ENCODE data around the gene FHOD3. TPM values are rescaled to one million over a fixed set of nuclear protein-coding genes. Genes with fewer than 3 reads are reported as not detected.

The FHOD3 gene
- total and polyA plus RNA-seq, 4 donors: 6.2 to 42.0 (median 20.4) TPM

DNA sequence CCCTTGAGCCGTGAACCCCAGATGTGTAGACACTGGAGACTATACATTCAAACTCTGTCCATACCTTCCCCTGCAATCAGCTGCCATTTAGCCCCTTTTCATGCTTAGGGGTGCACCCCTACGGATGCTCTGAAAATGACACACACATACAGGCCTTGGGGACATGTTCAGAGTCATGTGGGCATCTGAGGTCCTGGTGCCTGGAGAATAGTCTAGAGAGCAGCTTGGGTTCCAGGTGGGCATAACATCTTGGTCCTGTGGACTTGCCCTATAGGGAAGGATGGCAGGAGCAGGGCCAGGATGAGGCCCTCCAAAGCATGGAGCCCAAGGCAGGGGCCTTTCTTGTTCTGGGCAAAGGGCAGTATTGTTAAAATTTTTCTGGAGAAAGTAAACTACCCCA, 9.9 kb upstream of the FHOD3 start:
- intact Hi-C loops (cut with DNase I): loop anchor here (5.0 to 10.0 kb wide), 2 partner anchors 530 to 533 kb away; no protein-coding TSS in a partner anchor
- whole genome bisulfite sequencing, 2 donors: 87 to 95% methylated on average over 2 of the region's 2 CpGs
- no peak for DNase-seq

GRCh38 chr18:36288689-36289088, 8.8 kb upstream of the FHOD3 start:
- no peaks in the 10 kb centered on the region for H3K4me1 ChIP-seq (ENCODE audit: control insufficient read depth in 1 of 2, insufficient read depth in 2 of 2, low read length in 2 of 2)
- intact Hi-C loops (cut with DNase I): loop anchor here (5.0 to 10.0 kb wide), 2 partner anchors 531 to 534 kb away; no protein-coding TSS in a partner anchor
- no peak overlapping the region for H3K27ac ChIP-seq (ENCODE audit: low read depth in 1 of 2, low read length in 2 of 2)
- DNase-seq (no peak), ATAC-seq (ENCODE audit: low FRiP score) (no peak)
- no peak overlapping the region for H3K4me3 ChIP-seq (ENCODE audit: low read length in 2 of 2)
- H3K27me3 ChIP-seq (ENCODE audit: control insufficient read depth in 1 of 2, insufficient read depth in 2 of 2, low read length in 1 of 2): peaks cover 0 to 1% of the 10 kb centered on the region in 2 donors
- no peaks in the 10 kb centered on the region for H3K36me3 ChIP-seq (ENCODE audit: control insufficient read depth in 1 of 2, insufficient read depth in 2 of 2, low read length in 1 of 2)
- no peaks in the 10 kb centered on the region for H3K9me3 ChIP-seq (ENCODE audit: control insufficient read depth, low read length)

More for the DNA sequence above, 9.9 kb upstream of the FHOD3 start:
- H3K9me3 ChIP-seq (ENCODE audit: control insufficient read depth, low read length): no peaks in the 10 kb centered on the region
- no peaks in the 10 kb centered on the region for H3K4me1 ChIP-seq (ENCODE audit: control insufficient read depth in 1 of 2, insufficient read depth in 2 of 2, low read length in 2 of 2)
- H3K27ac ChIP-seq (ENCODE audit: low read depth in 1 of 2, low read length in 2 of 2): no peak overlapping the region
- no peaks in the 10 kb centered on the region for H3K36me3 ChIP-seq (ENCODE audit: control insufficient read depth in 1 of 2, insufficient read depth in 2 of 2, low read length in 1 of 2)
- no peak overlapping the region for H3K4me3 ChIP-seq (ENCODE audit: low read length in 2 of 2)
- peaks cover 0 to 1% of the 10 kb centered on the region in 2 donors for H3K27me3 ChIP-seq (ENCODE audit: control insufficient read depth in 1 of 2, insufficient read depth in 2 of 2, low read length in 1 of 2)
- ATAC-seq (ENCODE audit: low FRiP score): no peak

DNA sequence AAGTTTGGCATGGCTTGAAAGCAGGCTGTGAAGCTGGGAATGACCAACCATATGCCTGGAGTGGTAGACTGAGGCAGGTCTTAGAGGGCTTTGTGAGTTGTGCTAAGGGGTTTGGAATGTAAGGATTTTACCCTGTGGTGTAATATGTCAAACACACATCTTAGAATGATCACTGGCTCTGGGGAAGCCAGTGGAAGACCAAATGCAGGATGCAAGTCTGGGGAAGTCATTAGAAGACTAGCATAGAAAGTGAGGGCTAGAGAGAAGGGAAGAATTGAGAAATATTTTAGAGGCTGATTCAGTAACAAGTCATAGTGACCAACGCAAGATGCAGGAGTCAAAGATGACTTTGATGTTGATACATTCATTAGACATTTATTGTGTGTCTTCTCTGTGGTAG, 3.5 kb upstream of the FHOD3 start:
- Histone ChIP-seq H3K27ac (ENCODE audit: low read depth in 1 of 2, low read length in 2 of 2) (no peak overlapping the region), H3K36me3 (ENCODE audit: control insufficient read depth in 1 of 2, insufficient read depth in 2 of 2, low read length in 1 of 2) (no peaks in the 10 kb centered on the region), H3K27me3 (ENCODE audit: control insufficient read depth in 1 of 2, insufficient read depth in 2 of 2, low read length in 1 of 2) (no peaks in the 10 kb centered on the region), H3K4me3 (ENCODE audit: low read length in 2 of 2) (no peak overlapping the region), H3K9me3 (ENCODE audit: control insufficient read depth, low read length) (no peaks in the 10 kb centered on the region), H3K4me1 (ENCODE audit: control insufficient read depth in 1 of 2, insufficient read depth in 2 of 2, low read length in 2 of 2) (no peaks in the 10 kb centered on the region)
- intact Hi-C loops (cut with DNase I): loop anchor here (10.0 kb wide), 2 partner anchors 131 to 461 kb away; no protein-coding TSS in a partner anchor
- no peak for ATAC-seq (ENCODE audit: low FRiP score)
- DNase-seq: no peak
- WGBS, 2 donors: 79 to 81% methylated on average over 1 of the region's 1 CpG

- Histone ChIP-seq H3K4me1 (ENCODE audit: control insufficient read depth in 1 of 2, insufficient read depth in 2 of 2, low read length in 2 of 2) (no peaks in the 10 kb centered on the region), H3K9me3 (ENCODE audit: control insufficient read depth, low read length) (no peaks in the 10 kb centered on the region), H3K27me3 (ENCODE audit: control insufficient read depth in 1 of 2, insufficient read depth in 2 of 2, low read length in 1 of 2) (no peaks in the 10 kb centered on the region), H3K36me3 (ENCODE audit: control insufficient read depth in 1 of 2, insufficient read depth in 2 of 2, low read length in 1 of 2) (no peaks in the 10 kb centered on the region), H3K27ac (ENCODE audit: low read depth in 1 of 2, low read length in 2 of 2) (no peak overlapping the region), H3K4me3 (ENCODE audit: low read length in 2 of 2) (no peak overlapping the region)
- no peak for DNase-seq
- intact Hi-C loops (cut with DNase I): loop anchor here (5.0 to 10.0 kb wide), 4 partner anchors 72 to 460 kb away; no protein-coding TSS in a partner anchor
- no peak for ATAC-seq (ENCODE audit: low FRiP score)
- 86 to 89% methylated on average over 1 of the region's 1 CpG for WGBS, 2 donors
Observed at GRCh38 chr18:36295214-36295613, 2.3 kb upstream of the FHOD3 start.

DNA sequence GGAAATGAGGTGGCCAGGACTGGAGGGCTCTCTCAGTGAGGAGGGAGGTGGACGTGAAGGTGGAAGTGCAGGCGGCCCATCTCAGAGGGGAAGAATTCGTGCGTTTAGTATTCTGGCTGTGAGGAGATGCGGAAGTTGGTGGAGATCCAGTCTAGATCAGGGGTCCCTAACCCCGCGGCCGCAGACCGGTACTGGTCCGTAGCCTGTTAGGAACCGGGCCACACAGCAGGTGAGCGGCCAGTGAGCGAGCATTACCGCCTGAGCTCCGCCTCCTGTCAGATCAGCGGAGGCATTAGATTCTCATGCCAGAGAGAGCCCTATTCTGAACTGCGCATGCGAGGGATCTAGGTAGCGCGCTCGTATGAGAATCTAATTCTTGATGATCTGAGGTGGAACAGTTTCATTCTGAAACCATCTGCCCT, 1.6 kb upstream of the FHOD3 start:
- ATAC-seq (ENCODE audit: low FRiP score): no peak
- Histone ChIP-seq H3K4me1 (ENCODE audit: control insufficient read depth in 1 of 2, insufficient read depth in 2 of 2, low read length in 2 of 2) (no peaks in the 10 kb centered on the region), H3K36me3 (ENCODE audit: control insufficient read depth in 1 of 2, insufficient read depth in 2 of 2, low read length in 1 of 2) (no peaks in the 10 kb centered on the region), H3K27me3 (ENCODE audit: control insufficient read depth in 1 of 2, insufficient read depth in 2 of 2, low read length in 1 of 2) (no peaks in the 10 kb centered on the region), H3K4me3 (ENCODE audit: low read length in 2 of 2) (peak overlapping the region; percentile 59 to 80), H3K9me3 (ENCODE audit: control insufficient read depth, low read length) (no peaks in the 10 kb centered on the region), H3K27ac (ENCODE audit: low read depth in 1 of 2, low read length in 2 of 2) (no peak overlapping the region)
- intact Hi-C loops (cut with DNase I): loop anchor here (2.0 to 10.0 kb wide), 6 partner anchors 71 to 459 kb away; no protein-coding TSS in a partner anchor
- DNase-seq: no peak
- WGBS, 2 donors: 22 to 23% methylated on average over 21 of the region's 21 CpGs

- Histone ChIP-seq H3K27ac (ENCODE audit: low read depth in 1 of 2, low read length in 2 of 2) (peak overlapping the region; percentile 18 to 60), H3K4me1 (ENCODE audit: control insufficient read depth in 1 of 2, insufficient read depth in 2 of 2, low read length in 2 of 2) (no peaks in the 10 kb centered on the region), H3K9me3 (ENCODE audit: control insufficient read depth, low read length) (no peaks in the 10 kb centered on the region), H3K27me3 (ENCODE audit: control insufficient read depth in 1 of 2, insufficient read depth in 2 of 2, low read length in 1 of 2) (no peaks in the 10 kb centered on the region), H3K4me3 (ENCODE audit: low read length in 2 of 2) (peak overlapping the region; percentile 59 to 80), H3K36me3 (ENCODE audit: control insufficient read depth in 1 of 2, insufficient read depth in 2 of 2, low read length in 1 of 2) (no peaks in the 10 kb centered on the region)
- intact Hi-C loops (cut with DNase I): loop anchor here (2.0 to 10.0 kb wide), 6 partner anchors 70 to 458 kb away; no protein-coding TSS in a partner anchor
- DNase-seq: peak; percentile 82 to 91
- WGBS, 2 donors: 0 to 1% methylated on average over 38 to 47 of the region's 47 CpGs
- ATAC-seq (ENCODE audit: low FRiP score): peak; percentile 87
Observed at GRCh38 chr18:36296650-36297416, 680 bp upstream of the FHOD3 start.

DNA sequence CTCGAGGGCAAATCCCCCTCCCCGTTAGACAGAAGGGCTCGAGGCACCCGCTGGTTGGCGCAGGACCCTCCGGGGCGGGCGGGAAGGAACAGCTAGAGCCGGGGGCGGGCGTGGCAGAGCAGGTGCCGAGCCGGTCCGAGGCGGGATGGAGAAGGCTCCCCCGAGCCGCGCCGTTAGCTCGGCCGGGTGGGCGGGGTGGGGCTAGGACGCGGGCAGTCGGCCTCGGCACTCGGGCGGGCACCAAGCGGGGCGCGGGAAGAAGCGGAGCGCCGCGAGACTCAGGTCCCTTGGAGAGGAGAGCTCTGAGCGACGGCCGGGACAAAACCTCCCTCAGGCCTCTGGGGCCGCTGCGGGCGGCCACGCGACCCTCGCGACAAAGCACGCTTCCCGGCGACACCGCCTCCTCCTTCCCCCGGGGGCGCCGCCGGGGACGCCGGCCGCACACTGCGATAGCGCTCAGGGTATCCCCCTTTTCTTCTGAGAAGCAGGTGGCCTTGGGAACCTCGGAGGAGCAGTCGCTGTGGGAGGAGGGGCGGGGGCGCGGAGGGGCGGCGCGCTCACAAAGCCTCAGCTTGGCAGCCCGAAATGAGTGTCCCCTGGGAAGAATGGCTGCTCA, 721 bp downstream of the FHOD3 start:
- intact Hi-C loops (cut with DNase I): loop anchor here (5.0 to 10.0 kb wide), 4 partner anchors 69 to 457 kb away; no protein-coding TSS in a partner anchor

DNA sequence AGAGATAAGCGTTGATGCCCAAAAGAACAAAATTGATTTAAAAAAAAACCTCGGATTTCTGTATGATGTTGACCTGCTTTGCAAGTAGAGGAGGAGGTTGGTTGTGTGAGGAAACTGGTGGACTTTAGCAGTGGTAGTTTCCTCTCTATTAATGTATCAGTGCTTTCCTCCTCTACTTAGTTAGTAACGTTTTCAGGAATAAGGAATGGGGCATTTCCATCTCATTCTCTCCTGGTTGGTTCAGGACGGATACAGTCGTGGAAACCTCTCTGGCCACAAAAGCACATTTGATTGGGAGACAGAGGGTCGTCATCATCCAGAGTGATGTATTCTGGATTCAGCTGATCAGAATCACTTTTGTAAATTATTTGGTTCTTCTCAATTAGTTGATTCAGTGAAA, 1.5 kb downstream of the FHOD3 start:
- no peak for ATAC-seq (ENCODE audit: low FRiP score)
- no peaks in the 10 kb centered on the region for H3K4me1 ChIP-seq (ENCODE audit: control insufficient read depth in 1 of 2, insufficient read depth in 2 of 2, low read length in 2 of 2)
- H3K9me3 ChIP-seq (ENCODE audit: control insufficient read depth, low read length): no peaks in the 10 kb centered on the region
- H3K27me3 ChIP-seq (ENCODE audit: control insufficient read depth in 1 of 2, insufficient read depth in 2 of 2, low read length in 1 of 2): no peaks in the 10 kb centered on the region
- no peak for DNase-seq
- H3K36me3 ChIP-seq (ENCODE audit: control insufficient read depth in 1 of 2, insufficient read depth in 2 of 2, low read length in 1 of 2): no peaks in the 10 kb centered on the region
- H3K27ac ChIP-seq (ENCODE audit: low read depth in 1 of 2, low read length in 2 of 2): no peak overlapping the region
- intact Hi-C loops (cut with DNase I): loop anchor here (5.0 to 10.0 kb wide), 4 partner anchors 68 to 456 kb away; no protein-coding TSS in a partner anchor
- no peak overlapping the region for H3K4me3 ChIP-seq (ENCODE audit: low read length in 2 of 2)
- 73 to 86% methylated on average over 6 of the region's 6 CpGs for WGBS, 2 donors

More for the DNA sequence above, 721 bp downstream of the FHOD3 start:
- no peaks in the 10 kb centered on the region for H3K36me3 ChIP-seq (ENCODE audit: control insufficient read depth in 1 of 2, insufficient read depth in 2 of 2, low read length in 1 of 2)
- no peaks in the 10 kb centered on the region for H3K4me1 ChIP-seq (ENCODE audit: control insufficient read depth in 1 of 2, insufficient read depth in 2 of 2, low read length in 2 of 2)
- no peak overlapping the region for H3K27ac ChIP-seq (ENCODE audit: low read depth in 1 of 2, low read length in 2 of 2)
- peak overlapping the region; percentile 59 to 80 for H3K4me3 ChIP-seq (ENCODE audit: low read length in 2 of 2)
- 0 to 1% methylated on average over 43 to 67 of the region's 67 CpGs for WGBS, 2 donors
- DNase-seq: peak in 1 of 2 donors; percentile 78
- H3K9me3 ChIP-seq (ENCODE audit: control insufficient read depth, low read length): no peaks in the 10 kb centered on the region
- H3K27me3 ChIP-seq (ENCODE audit: control insufficient read depth in 1 of 2, insufficient read depth in 2 of 2, low read length in 1 of 2): no peaks in the 10 kb centered on the region
- ATAC-seq (ENCODE audit: low FRiP score): peak; percentile 30
